HG03064 (cell line): ENCODE data around the gene ZDHHC14.

Source experiments
- ATAC-seq: cut with Tn5 transposase; IDR thresholded peaks from one replicate; pipeline ENCODE4 v1.9.1; 2021; ENCODE audit warnings: low read depth; ENCODE audit not compliant: unreplicated experiment

The ZDHHC14 gene

DNA sequence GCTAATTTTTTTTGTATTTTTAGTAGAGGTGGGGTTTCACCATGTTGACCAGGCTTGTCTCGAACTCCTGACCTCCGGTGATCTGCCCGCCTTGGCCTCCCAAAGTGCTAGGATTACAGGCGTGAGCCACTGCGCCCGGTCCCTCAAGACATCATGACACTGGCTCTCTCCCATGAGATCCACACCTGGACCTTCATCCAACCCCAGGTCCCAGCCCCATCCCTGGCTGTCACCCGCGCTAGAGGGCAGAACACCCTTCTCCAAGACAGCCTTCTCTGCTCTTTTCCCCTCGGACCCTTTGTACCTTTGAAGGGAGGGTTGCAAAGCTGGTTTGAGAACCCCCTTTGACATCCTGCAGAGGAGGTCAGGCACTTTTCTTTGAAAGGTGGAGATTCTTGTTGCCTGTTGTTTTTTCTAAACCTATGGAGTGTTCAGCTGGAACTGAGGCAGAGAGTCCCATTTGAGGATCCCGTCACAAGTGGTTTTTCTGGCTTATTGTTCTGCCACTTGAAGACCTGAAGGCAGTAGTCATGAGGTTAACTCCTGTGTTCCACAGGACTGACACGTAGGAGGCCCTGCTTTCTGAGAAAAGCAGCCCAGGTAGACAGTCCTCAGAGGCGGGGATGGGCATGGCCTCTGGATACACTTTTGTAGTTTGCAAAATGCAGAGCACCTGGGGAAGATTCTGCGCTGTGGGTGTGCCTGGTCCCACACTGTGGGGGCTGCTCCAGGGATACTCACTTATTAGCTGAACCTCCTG, 270.9 kb downstream of the ZDHHC14 start:
- ATAC-seq: no peak

GRCh38 chr6:157652601-157653363, 271.8 kb downstream of the ZDHHC14 start:
- no peak for ATAC-seq

DNA sequence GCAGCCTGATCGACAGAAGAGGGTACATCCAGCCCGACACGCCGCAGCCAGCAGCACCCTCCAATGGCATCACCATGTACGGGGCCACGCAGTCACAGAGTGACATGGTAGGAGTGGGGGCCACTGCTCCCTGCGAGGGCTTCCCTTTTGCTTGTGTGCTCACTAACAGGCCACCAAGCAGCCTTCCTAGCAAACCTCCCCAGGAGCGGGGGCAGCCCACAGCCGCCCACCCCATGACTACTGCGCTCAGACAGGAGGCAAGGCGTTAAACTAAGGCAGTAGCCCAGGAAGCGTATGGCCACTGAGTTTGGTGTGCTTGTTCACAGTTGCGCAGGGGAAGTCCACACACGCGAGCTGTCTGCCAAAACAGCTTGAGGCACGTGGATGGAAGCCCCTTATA, 272.5 kb downstream of the ZDHHC14 start:
- ATAC-seq: no peak

DNA sequence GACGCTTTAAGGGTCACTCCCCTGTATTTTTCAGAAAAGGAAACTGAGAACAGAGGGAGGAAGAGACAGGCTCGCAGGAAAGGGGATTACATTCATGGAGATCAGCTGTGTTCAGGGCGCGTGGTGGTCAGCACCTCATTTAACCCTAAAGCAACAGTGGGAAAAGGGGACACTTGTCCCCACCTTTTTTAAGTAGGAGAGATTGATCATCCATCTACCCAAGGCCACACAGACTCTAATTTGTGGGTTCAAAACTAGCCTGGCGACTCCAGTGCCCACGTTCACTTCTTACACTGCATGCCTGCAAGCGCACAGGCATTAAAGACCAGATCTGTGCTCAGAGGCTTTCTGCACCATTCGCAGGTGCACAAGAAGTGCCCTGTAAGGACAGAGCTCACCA, 274.1 kb downstream of the ZDHHC14 start:
- ATAC-seq: no peak

DNA sequence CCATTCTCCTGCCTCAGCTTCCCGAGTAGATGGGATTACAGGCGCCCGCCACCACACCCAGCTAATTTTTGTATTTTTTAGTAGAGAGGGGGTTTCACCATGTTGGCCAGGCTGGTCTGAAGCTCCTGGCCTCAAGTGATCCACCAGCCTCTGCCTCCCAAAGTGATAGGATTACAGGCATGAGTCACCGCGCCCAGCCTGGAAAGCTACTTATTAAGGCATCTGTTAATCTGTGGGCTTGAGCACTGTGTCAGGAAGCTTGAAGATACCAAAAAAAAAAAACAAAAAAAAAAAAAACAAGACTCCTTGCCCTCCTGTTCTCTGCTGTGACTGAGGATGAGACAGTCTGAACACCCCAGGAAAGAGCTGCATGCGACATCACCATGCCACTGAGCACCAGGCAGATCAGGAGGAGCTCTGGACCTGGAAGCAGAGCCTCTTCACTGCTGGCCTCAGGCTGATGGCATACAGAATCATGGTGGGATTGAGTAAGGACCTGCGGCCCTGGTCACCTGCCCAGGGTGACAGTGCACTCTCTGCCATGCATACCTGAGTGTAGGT, 275.5 kb downstream of the ZDHHC14 start:
- no peak for ATAC-seq

DNA sequence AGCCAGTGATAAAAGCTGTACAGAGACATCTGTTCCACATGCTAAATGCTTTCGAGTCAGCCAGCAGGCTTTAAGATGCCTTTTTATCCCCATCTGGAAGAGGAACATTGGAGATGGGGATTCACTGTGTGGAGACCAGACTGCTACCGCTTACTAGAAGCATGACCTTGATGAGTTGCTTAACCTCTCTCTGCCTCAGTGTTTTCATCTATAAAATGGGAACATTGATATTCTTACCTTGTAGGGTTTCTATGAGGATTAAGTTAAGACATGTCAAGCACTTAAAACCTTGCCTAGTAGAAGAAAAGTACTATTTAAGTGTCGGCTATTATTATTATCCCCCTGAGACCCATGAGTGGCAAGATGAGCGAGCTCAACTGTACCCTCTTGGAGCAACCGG, 276.8 kb downstream of the ZDHHC14 start:
- ATAC-seq: no peak

DNA sequence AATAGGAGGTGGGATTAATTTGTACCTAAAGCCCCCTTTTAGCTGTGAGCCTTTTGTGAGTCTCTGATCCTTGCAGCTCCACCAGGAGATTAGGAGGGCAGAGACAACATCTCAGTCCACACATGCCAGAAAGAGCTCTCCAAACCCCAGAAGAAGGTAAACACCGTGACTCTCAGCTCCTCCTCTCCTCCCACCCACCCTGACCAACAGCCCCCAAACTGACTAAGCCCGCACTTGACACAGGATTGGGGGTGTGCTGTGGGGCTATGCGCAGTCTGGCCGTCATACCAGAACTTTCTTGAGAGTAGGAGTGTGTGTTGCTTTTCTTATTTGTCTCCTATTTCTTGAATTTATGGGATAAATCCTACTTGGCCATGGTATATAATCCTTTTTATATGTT, 277.3 kb downstream of the ZDHHC14 start:
- no peak for ATAC-seq

GRCh38 chr6:157659536-157660271, 278.7 kb downstream of the ZDHHC14 start:
- no peak for ATAC-seq

- ATAC-seq: no peak
These were observed 279.4 kb downstream of the ZDHHC14 start for GRCh38 chr6:157660414-157660813.

GRCh38 chr6:157661652-157662051, 280.7 kb downstream of the ZDHHC14 start:
- ATAC-seq: no peak

- ATAC-seq: no peak
These were observed 282.3 kb downstream of the ZDHHC14 start for GRCh38 chr6:157663261-157663660.

DNA sequence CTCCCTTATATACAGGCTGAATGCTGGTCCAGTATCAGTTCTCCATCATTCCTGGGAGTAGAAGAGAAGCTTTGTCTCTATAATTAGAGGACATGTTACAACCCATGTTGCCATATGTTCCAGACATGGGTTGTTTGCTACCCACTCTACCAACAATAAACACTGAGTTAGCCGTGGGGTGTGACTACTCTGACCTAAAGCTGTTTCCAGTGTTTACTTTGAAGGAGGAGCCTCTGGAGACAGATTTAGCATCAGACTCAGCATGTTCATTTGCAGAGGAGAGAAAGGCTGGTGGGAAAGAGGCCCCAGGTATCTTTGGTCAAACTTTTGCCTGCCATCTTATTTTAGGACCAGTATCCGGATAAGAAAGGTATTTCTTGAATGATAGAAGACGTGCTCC, 284.2 kb downstream of the ZDHHC14 start:
- no peak for ATAC-seq

- no peak for ATAC-seq
These were observed 285.7 kb downstream of the ZDHHC14 start for GRCh38 chr6:157666729-157667128.

GRCh38 chr6:157667211-157668008, 286.4 kb downstream of the ZDHHC14 start:
- no peak for ATAC-seq

GRCh38 chr6:157668009-157668401, 287.0 kb downstream of the ZDHHC14 start:
- ATAC-seq: no peak

DNA sequence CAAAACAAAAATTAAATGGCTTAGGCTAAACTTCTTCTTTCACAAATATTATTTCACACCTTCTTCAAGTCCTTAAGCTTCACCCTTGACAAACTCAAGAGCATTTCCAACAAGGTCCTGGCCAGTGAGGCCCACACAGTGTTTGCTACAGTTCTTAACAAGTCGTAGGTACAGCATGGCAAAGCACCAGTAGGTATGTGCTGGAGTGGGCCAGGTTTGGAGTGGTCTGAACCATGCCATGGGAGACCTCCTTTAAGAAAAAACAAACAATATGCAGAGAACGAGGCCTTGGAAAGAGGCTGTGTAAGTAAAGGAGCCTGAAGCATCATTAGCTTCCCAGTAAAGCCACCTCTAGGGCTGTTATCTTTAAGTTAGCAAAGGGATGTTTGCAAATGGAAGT, 287.7 kb downstream of the ZDHHC14 start:
- ATAC-seq: no peak

DNA sequence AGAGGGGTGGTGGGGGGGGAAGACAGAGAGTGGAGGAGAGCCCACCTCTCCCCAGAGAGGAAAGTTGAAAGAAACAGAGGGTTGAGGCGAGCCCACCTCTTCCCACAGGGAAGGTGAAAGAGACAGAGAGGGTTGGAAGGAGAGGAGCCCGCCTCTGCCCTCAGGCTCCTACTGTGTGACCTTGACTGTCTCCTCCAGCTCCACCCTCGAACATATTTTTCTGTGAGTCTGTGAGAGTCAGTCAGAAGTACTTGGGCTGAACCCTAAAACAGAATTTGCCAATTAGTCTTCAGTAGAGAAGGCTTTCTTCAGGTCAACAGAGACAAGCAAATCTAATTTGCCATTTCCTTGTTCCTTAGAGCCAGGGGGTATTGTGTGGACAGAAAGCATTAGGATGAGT, 288.3 kb downstream of the ZDHHC14 start:
- no peak for ATAC-seq

DNA sequence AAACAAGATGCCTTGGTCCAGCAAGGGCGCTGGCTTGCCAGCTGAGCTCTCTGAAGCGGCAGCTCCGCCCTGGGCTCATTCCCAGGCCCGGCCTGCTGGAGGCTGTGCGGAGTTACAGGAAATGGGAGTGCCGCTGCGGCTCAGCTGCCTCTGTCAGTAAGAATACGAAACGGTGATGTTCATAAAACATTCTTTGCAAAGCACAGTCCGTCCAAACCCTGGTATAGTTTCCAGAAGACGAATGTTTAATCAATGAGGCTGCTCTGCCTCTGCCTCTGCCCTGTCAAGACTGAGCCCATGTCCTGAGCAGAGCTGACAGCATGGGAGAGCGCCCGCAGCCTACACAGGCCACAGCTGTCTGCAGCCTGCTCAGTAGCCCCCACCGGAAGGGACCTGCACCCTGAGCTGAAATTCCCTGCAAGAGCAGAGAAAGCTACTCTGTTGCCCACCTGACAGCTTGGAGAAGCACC, 288.8 kb downstream of the ZDHHC14 start:
- no peak for ATAC-seq

GRCh38 chr6:157670466-157671186, 289.6 kb downstream of the ZDHHC14 start:
- ATAC-seq: no peak
